ENCODE data around the gene CLMP.

The CLMP gene

DNA sequence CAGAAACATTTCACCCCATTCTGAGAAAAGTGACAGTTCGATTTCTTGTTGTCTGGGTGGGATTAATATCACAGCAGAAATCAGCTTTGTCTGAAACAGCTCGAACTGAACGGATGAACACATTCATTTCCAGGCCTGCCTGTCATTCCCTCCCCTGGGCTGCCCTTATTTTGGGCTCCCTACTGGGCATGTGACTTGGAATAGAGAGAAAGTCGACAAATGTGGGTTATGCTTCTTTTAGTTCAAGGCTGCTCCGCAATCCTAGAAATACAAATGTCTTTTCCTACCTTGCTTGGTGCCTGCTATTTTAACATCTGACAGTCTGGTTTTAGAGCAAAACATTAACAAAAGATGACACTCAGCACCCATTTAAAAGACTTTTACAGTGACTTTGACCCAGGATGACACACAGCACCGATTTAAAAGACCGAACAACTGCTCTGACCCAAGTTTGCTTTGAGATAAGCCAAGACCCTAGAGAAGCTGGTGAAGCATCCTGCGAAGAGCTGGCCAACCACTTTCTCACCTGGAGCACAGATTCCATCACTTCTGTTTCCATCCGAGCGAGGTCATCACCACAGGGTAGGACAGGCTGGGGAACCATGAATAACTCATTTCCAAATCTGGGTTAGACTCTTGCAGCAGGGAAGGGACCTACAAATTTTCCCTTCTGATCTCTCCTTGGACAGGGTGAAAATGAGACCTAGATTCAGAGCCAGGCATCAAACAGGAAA lies 13.1 kb downstream of the CLMP start:
- no peak for DNase-seq
- Histone ChIP-seq H3K4ac (ENCODE audit: low read depth in 1 of 2, low read length in 2 of 2) (no peak overlapping the region), H2AK5ac (ENCODE audit: low read length, severe bottlenecking) (no peak overlapping the region), H3K4me3 (ENCODE audit: insufficient read depth in 1 of 2, low read depth in 1 of 2, low read length in 2 of 2) (no peak overlapping the region), H4K8ac (ENCODE audit: low read length) (peak overlapping the region; percentile 50), H2BK15ac (ENCODE audit: low read depth, poor library complexity, severe bottlenecking) (no peak overlapping the region), H3K9ac (ENCODE audit: low read length) (peak overlapping the region; percentile 39), H4K91ac (ENCODE audit: low read length) (no peak overlapping the region), H2BK120ac (ENCODE audit: low read depth, low read length) (no peak overlapping the region), H3K27ac (ENCODE audit: low read length, poor library complexity, severe bottlenecking) (no peak overlapping the region), H3K4me2 (ENCODE audit: low read length, poor library complexity, severe bottlenecking) (no peak overlapping the region), H3K27me3 (ENCODE audit: control insufficient read depth in 1 of 2, insufficient read depth in 1 of 2, low read length in 2 of 2) (no peaks in the 10 kb centered on the region), H3K9me3 (ENCODE audit: control insufficient read depth, low read length) (no peaks in the 10 kb centered on the region), H2BK5ac (ENCODE audit: low read depth, low read length, poor library complexity, severe bottlenecking) (no peak overlapping the region), H3K23ac (ENCODE audit: low read length in 2 of 2) (no peak overlapping the region), H3K18ac (ENCODE audit: low read depth in 1 of 2, low read length in 2 of 2) (no peak overlapping the region), H3K79me1 (replicated peaks; ENCODE audit: low read length, poor library complexity, severe bottlenecking) (peaks cover 22% of the 10 kb centered on the region), H2AFZ (ENCODE audit: low read depth, low read length) (no peak overlapping the region), H3K36me3 (ENCODE audit: control insufficient read depth in 1 of 2, insufficient read depth in 2 of 2, low read depth in 1 of 2, low read length in 2 of 2) (peaks cover 0 to 86% of the 10 kb centered on the region in 2 experiments), H3K4me1 (ENCODE audit: control insufficient read depth, insufficient read depth, low read depth, low read length) (peaks cover 20% of the 10 kb centered on the region), H3K14ac (ENCODE audit: low read length in 2 of 2) (no peak overlapping the region), H2BK12ac (ENCODE audit: low read length in 2 of 2) (no peak overlapping the region)
- WGBS: 95% methylated on average over 10 of the region's 10 CpGs

DNA sequence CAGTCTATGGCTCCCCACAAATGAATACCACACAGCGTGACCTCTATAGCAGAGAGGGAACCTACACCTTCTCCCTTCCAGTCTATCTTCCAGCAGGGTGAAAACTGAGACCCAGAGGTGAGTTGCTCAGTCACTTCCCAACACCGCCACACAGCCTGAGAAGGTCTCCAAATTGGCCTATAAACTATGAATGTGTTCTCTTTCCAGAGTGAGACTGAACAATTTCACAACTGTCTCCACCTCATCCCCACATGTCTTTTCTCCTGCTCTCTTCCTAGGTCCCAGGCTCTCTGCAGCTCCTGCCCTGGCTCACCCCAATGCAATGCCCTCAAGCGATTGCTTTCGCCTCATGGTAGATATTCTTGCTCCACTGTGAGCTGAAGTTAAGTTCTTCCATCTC lies 14.0 kb downstream of the CLMP start:
- no peak overlapping the region for H2AK5ac ChIP-seq (ENCODE audit: low read length, severe bottlenecking)
- H3K27ac ChIP-seq (ENCODE audit: low read length, poor library complexity, severe bottlenecking): no peak overlapping the region
- WGBS: 98% methylated on average over 4 of the region's 4 CpGs

DNA sequence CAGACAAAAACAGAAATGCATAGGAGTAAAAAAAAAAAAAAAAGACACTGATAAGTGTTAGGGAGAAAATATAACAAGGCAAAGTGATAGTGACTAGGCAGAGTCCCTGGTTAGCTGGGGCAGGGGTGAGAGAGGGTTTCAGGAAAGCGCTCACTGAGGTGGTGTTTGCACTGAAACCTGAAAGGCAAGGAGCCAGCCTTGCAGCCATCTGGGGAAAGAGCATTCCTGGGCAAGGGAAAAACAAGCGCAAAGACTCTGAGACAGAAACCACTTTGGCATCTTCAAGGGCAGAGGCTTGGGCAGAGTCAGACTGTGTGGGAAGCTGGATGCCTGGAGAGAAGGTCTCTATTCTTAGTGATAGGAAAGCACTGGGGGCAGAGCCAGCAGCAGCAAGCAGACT lies 14.5 kb downstream of the CLMP start:
- no peak overlapping the region for H2AK5ac ChIP-seq (ENCODE audit: low read length, severe bottlenecking)
- peaks cover 21% of the 10 kb centered on the region for H3K79me1 ChIP-seq (replicated peaks; ENCODE audit: low read length, poor library complexity, severe bottlenecking)
- no peaks in the 10 kb centered on the region for H3K9me3 ChIP-seq (ENCODE audit: control insufficient read depth, low read length)
- H4K8ac ChIP-seq (ENCODE audit: low read length): peak overlapping the region; percentile 61
- H4K91ac ChIP-seq (ENCODE audit: low read length): no peak overlapping the region
- no peak overlapping the region for H3K4me3 ChIP-seq (ENCODE audit: insufficient read depth in 1 of 2, low read depth in 1 of 2, low read length in 2 of 2)
- H3K9ac ChIP-seq (ENCODE audit: low read length): peak overlapping the region; percentile 39
- H3K4me1 ChIP-seq (ENCODE audit: control insufficient read depth, insufficient read depth, low read depth, low read length): peaks cover 17% of the 10 kb centered on the region
- H2BK12ac ChIP-seq (ENCODE audit: low read length in 2 of 2): peak overlapping the region in 1 of 2 experiments; percentile 56
- no peak for DNase-seq
- H2AFZ ChIP-seq (ENCODE audit: low read depth, low read length): no peak overlapping the region
- H3K23ac ChIP-seq (ENCODE audit: low read length in 2 of 2): no peak overlapping the region
- WGBS: 96% methylated on average over 2 of the region's 2 CpGs
- no peak overlapping the region for H3K4ac ChIP-seq (ENCODE audit: low read depth in 1 of 2, low read length in 2 of 2)
- H3K27me3 ChIP-seq (ENCODE audit: control insufficient read depth in 1 of 2, insufficient read depth in 1 of 2, low read length in 2 of 2): no peaks in the 10 kb centered on the region
- H3K4me2 ChIP-seq (ENCODE audit: low read length, poor library complexity, severe bottlenecking): no peak overlapping the region
- H3K14ac ChIP-seq (ENCODE audit: low read length in 2 of 2): peak overlapping the region in 1 of 2 experiments; percentile 57
- H2BK15ac ChIP-seq (ENCODE audit: low read depth, poor library complexity, severe bottlenecking): no peak overlapping the region
- no peak overlapping the region for H2BK120ac ChIP-seq (ENCODE audit: low read depth, low read length)
- H3K36me3 ChIP-seq (ENCODE audit: control insufficient read depth in 1 of 2, insufficient read depth in 2 of 2, low read depth in 1 of 2, low read length in 2 of 2): peaks cover 0 to 83% of the 10 kb centered on the region in 2 experiments
- H3K18ac ChIP-seq (ENCODE audit: low read depth in 1 of 2, low read length in 2 of 2): no peak overlapping the region
- H3K27ac ChIP-seq (ENCODE audit: low read length, poor library complexity, severe bottlenecking): no peak overlapping the region
- H2BK5ac ChIP-seq (ENCODE audit: low read depth, low read length, poor library complexity, severe bottlenecking): no peak overlapping the region

More for the DNA sequence above, 14.0 kb downstream of the CLMP start:
- no peak for DNase-seq
- no peaks in the 10 kb centered on the region for H3K9me3 ChIP-seq (ENCODE audit: control insufficient read depth, low read length)
- H3K23ac ChIP-seq (ENCODE audit: low read length in 2 of 2): no peak overlapping the region
- H3K27me3 ChIP-seq (ENCODE audit: control insufficient read depth in 1 of 2, insufficient read depth in 1 of 2, low read length in 2 of 2): no peaks in the 10 kb centered on the region
- H3K4me3 ChIP-seq (ENCODE audit: insufficient read depth in 1 of 2, low read depth in 1 of 2, low read length in 2 of 2): no peak overlapping the region
- H3K14ac ChIP-seq (ENCODE audit: low read length in 2 of 2): peak overlapping the region in 1 of 2 experiments; percentile 57
- H3K36me3 ChIP-seq (ENCODE audit: control insufficient read depth in 1 of 2, insufficient read depth in 2 of 2, low read depth in 1 of 2, low read length in 2 of 2): peaks cover 0 to 86% of the 10 kb centered on the region in 2 experiments
- H2AFZ ChIP-seq (ENCODE audit: low read depth, low read length): no peak overlapping the region
- H4K8ac ChIP-seq (ENCODE audit: low read length): peak overlapping the region; percentile 61
- H3K18ac ChIP-seq (ENCODE audit: low read depth in 1 of 2, low read length in 2 of 2): no peak overlapping the region
- no peak overlapping the region for H2BK5ac ChIP-seq (ENCODE audit: low read depth, low read length, poor library complexity, severe bottlenecking)
- H2BK120ac ChIP-seq (ENCODE audit: low read depth, low read length): no peak overlapping the region
- H3K4ac ChIP-seq (ENCODE audit: low read depth in 1 of 2, low read length in 2 of 2): no peak overlapping the region
- H3K4me2 ChIP-seq (ENCODE audit: low read length, poor library complexity, severe bottlenecking): no peak overlapping the region
- H3K9ac ChIP-seq (ENCODE audit: low read length): peak overlapping the region; percentile 39
- peaks cover 20% of the 10 kb centered on the region for H3K4me1 ChIP-seq (ENCODE audit: control insufficient read depth, insufficient read depth, low read depth, low read length)
- no peak overlapping the region for H2BK15ac ChIP-seq (ENCODE audit: low read depth, poor library complexity, severe bottlenecking)
- peaks cover 21% of the 10 kb centered on the region for H3K79me1 ChIP-seq (replicated peaks; ENCODE audit: low read length, poor library complexity, severe bottlenecking)
- H2BK12ac ChIP-seq (ENCODE audit: low read length in 2 of 2): peak overlapping the region in 1 of 2 experiments; percentile 56
- H4K91ac ChIP-seq (ENCODE audit: low read length): no peak overlapping the region

DNA sequence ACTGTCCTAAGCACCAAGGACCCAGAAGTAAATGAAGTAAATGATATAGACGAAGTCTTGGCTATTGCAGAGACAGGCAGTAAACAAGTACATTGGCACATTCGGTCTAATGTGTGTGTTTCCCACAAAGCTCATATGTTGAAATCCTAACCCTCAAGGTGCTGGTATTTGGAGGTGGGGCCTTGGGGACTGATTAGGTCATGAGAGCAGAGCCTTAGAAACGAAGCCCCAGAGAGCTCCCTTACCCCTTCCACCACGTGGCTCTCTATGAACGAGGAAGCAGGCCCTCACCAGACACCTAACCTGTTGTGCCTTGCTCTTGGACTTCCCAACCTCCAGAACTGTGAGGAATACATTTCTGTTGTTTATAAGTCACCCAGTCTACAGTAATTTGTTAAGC lies 14.9 kb downstream of the CLMP start:
- 100% methylated on average over 2 of the region's 5 CpGs for WGBS
- no peaks in the 10 kb centered on the region for H3K9me3 ChIP-seq (ENCODE audit: control insufficient read depth, low read length)

More for the DNA sequence above, 14.9 kb downstream of the CLMP start:
- Histone ChIP-seq H3K4ac (ENCODE audit: low read depth in 1 of 2, low read length in 2 of 2) (no peak overlapping the region), H3K9ac (ENCODE audit: low read length) (peak overlapping the region; percentile 39), H3K36me3 (ENCODE audit: control insufficient read depth in 1 of 2, insufficient read depth in 2 of 2, low read depth in 1 of 2, low read length in 2 of 2) (peaks cover 0 to 83% of the 10 kb centered on the region in 2 experiments), H2BK15ac (ENCODE audit: low read depth, poor library complexity, severe bottlenecking) (no peak overlapping the region), H2BK5ac (ENCODE audit: low read depth, low read length, poor library complexity, severe bottlenecking) (no peak overlapping the region), H3K4me3 (ENCODE audit: insufficient read depth in 1 of 2, low read depth in 1 of 2, low read length in 2 of 2) (no peak overlapping the region), H3K18ac (ENCODE audit: low read depth in 1 of 2, low read length in 2 of 2) (no peak overlapping the region), H3K27me3 (ENCODE audit: control insufficient read depth in 1 of 2, insufficient read depth in 1 of 2, low read length in 2 of 2) (no peaks in the 10 kb centered on the region), H4K8ac (ENCODE audit: low read length) (no peak overlapping the region), H3K23ac (ENCODE audit: low read length in 2 of 2) (no peak overlapping the region), H3K14ac (ENCODE audit: low read length in 2 of 2) (no peak overlapping the region), H2BK12ac (ENCODE audit: low read length in 2 of 2) (no peak overlapping the region), H4K91ac (ENCODE audit: low read length) (no peak overlapping the region), H3K27ac (ENCODE audit: low read length, poor library complexity, severe bottlenecking) (no peak overlapping the region), H3K4me2 (ENCODE audit: low read length, poor library complexity, severe bottlenecking) (no peak overlapping the region), H2AK5ac (ENCODE audit: low read length, severe bottlenecking) (no peak overlapping the region), H3K4me1 (ENCODE audit: control insufficient read depth, insufficient read depth, low read depth, low read length) (peaks cover 16% of the 10 kb centered on the region), H3K79me1 (replicated peaks; ENCODE audit: low read length, poor library complexity, severe bottlenecking) (peaks cover 18% of the 10 kb centered on the region), H2AFZ (ENCODE audit: low read depth, low read length) (no peak overlapping the region), H2BK120ac (ENCODE audit: low read depth, low read length) (no peak overlapping the region)
- no peak for DNase-seq
